ENCODE measurements around the gene SURF6. TPM values are rescaled to one million over a fixed set of nuclear protein-coding genes. Genes with fewer than 3 reads are reported as not detected.

SURF6 gene
- total and polyA plus RNA-seq, 2 experiments from 2014 or later, result 17.6 to 27.6 TPM

DNA sequence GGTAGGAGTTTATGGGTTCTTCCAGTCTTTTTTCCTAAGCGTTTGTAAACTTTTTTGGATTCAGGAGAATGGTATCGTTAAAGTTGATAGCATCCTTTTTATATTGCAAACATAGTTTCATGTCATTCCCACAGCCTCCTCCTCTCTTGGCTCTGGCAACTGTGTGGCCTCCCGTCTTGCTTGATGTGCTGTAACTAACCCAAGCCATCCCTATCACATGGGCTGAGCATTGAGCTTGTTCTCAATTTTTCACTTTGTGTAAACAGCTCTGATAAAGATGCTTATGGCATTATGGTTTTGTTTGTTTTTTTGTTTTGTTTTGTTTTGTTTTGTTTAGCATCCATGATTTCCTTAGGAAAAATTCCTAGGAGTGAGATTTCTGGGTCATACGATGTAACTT lies 44.7 kb upstream of the SURF6 start (continued):
- TF ChIP-seq, protein P1, sequence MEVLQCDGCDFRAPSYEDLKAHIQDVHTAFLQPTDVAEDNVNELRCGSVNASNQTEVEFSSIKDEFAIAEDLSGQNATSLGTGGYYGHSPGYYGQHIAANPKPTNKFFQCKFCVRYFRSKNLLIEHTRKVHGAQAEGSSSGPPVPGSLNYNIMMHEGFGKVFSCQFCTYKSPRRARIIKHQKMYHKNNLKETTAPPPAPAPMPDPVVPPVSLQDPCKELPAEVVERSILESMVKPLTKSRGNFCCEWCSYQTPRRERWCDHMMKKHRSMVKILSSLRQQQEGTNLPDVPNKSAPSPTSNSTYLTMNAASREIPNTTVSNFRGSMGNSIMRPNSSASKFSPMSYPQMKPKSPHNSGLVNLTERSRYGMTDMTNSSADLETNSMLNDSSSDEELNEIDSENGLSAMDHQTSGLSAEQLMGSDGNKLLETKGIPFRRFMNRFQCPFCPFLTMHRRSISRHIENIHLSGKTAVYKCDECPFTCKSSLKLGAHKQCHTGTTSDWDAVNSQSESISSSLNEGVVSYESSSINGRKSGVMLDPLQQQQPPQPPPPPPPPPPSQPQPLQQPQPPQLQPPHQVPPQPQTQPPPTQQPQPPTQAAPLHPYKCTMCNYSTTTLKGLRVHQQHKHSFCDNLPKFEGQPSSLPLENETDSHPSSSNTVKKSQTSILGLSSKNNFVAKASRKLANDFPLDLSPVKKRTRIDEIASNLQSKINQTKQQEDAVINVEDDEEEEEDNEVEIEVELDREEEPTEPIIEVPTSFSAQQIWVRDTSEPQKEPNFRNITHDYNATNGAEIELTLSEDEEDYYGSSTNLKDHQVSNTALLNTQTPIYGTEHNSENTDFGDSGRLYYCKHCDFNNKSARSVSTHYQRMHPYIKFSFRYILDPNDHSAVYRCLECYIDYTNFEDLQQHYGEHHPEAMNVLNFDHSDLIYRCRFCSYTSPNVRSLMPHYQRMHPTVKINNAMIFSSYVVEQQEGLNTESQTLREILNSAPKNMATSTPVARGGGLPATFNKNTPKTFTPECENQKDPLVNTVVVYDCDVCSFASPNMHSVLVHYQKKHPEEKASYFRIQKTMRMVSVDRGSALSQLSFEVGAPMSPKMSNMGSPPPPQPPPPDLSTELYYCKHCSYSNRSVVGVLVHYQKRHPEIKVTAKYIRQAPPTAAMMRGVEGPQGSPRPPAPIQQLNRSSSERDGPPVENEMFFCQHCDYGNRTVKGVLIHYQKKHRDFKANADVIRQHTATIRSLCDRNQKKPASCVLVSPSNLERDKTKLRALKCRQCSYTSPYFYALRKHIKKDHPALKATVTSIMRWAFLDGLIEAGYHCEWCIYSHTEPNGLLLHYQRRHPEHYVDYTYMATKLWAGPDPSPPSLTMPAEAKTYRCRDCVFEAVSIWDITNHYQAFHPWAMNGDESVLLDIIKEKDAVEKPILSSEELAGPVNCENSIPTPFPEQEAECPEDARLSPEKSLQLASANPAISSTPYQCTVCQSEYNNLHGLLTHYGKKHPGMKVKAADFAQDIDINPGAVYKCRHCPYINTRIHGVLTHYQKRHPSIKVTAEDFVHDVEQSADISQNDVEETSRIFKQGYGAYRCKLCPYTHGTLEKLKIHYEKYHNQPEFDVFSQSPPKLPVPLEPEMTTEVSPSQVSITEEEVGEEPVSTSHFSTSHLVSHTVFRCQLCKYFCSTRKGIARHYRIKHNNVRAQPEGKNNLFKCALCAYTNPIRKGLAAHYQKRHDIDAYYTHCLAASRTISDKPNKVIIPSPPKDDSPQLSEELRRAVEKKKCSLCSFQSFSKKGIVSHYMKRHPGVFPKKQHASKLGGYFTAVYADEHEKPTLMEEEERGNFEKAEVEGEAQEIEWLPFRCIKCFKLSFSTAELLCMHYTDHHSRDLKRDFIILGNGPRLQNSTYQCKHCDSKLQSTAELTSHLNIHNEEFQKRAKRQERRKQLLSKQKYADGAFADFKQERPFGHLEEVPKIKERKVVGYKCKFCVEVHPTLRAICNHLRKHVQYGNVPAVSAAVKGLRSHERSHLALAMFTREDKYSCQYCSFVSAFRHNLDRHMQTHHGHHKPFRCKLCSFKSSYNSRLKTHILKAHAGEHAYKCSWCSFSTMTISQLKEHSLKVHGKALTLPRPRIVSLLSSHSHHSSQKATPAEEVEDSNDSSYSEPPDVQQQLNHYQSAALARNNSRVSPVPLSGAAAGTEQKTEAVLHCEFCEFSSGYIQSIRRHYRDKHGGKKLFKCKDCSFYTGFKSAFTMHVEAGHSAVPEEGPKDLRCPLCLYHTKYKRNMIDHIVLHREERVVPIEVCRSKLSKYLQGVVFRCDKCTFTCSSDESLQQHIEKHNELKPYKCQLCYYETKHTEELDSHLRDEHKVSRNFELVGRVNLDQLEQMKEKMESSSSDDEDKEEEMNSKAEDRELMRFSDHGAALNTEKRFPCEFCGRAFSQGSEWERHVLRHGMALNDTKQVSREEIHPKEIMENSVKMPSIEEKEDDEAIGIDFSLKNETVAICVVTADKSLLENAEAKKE (CRISPR knock-in tag; IDR thresholded peaks at IDR 0.05), result no peak
- TF ChIP-seq JUNB (IDR thresholded peaks at IDR 0.05; ENCODE audit: unreplicated experiment), result no peak
- TF ChIP-seq ZNF114 (CRISPR knock-in tag; IDR thresholded peaks at IDR 0.05), result no peak
- no peak for TF ChIP-seq POLR2AphosphoS5 (IDR thresholded peaks at IDR 0.05; ENCODE audit: low read depth)
- no peak for TF ChIP-seq EZH2 (IDR thresholded peaks at IDR 0.05; ENCODE audit: low read depth, unreplicated experiment)

DNA sequence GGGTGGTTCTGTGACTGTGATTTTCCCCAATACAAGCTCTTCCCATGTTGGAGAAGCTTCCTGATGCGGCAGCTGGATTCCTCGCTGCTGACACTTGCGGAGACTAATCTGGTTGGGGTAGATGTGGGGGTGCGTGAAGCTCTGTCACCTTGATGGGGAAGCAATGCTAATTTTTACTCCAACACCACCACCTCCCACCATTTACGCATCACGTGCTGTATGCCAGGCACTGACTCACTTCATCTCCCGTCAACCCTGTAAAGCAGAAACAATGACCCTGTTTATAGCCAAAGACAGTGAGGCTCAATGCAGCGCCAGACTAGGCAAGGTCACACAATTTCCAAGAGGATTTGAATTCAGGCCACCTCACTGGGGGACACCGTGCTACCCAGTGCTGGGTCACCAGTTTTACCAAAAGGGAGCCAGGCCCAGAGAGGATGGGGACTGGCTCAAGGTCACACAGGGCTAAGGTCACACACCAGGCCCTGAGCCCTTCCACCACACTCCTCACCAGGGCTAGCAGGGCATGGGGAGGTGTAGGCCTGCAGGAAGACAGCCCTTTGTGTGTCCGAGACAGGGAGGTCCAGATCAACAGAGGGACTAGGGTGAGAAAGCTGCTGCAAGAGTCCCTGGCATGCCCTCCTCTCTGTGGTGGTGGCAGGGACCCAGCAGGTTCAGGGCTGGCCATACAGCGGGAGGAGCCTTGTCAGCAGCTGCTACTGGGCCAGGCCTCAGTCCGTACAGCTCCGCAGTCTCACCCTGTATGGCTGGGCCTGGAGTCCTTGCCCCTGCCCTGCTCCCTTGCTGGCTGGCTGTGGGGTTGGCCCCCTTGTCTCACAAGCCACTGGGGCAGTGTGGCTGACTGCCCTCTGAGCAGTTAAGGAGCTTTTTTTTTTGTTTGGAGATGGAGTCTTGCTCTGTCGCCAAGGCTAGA lies 43.4 kb upstream of the SURF6 start:
- H3K4me2 ChIP-seq, result no peak overlapping the region
- peaks cover 9% of the 10 kb centered on the region; the same call in 1 of the 2 replicates for H3K4me1 ChIP-seq (ENCODE audit: insufficient read depth)
- no peak overlapping the region for H3K27ac ChIP-seq (ENCODE audit: low read depth)
- Mint-ChIP-seq H3K4me3 (no peak overlapping the region), H3K36me3 (ENCODE audit: low read depth) (peaks cover 7% of the 10 kb centered on the region; the same call in 1 of the 3 replicates), H3K9me3 (peaks cover 14% of the 10 kb centered on the region; the same call in 2 of the 3 replicates), H3K27me3 (ENCODE audit: insufficient read depth, low read depth, poor library complexity) (peaks cover 27% of the 10 kb centered on the region), H3K4me1 (peaks cover 7% of the 10 kb centered on the region; the same call in 2 of the 3 replicates), H3K27ac (no peak overlapping the region)
- peaks cover 7% of the 10 kb centered on the region; the same call in 1 of the 2 replicates for H4K20me1 ChIP-seq (replicated peaks; ENCODE audit: insufficient read depth)
- DNase-seq (ENCODE audit: low spot score) (no peak), ATAC-seq (no peak)
- H2AFZ ChIP-seq, result no peak overlapping the region
- H3K4me3 ChIP-seq, result no peak overlapping the region
- peaks cover 11% of the 10 kb centered on the region for H3K79me2 ChIP-seq (replicated peaks; ENCODE audit: insufficient read depth)
- no peaks in the 10 kb centered on the region for H3F3A ChIP-seq (replicated peaks; ENCODE audit: low read depth)
- H3K9me2 ChIP-seq (ENCODE audit: insufficient read depth), result peaks cover 11% of the 10 kb centered on the region; the same call in 1 of the 2 replicates
- H3K36me3 ChIP-seq (ENCODE audit: insufficient read depth), result no peaks in the 10 kb centered on the region
- peaks cover 13% of the 10 kb centered on the region for H3K27me3 ChIP-seq (ENCODE audit: insufficient read depth)
- TF ChIP-seq EZH2phosphoT487 (IDR thresholded peaks at IDR 0.05; ENCODE audit: unreplicated experiment) (no peak), JUNB (IDR thresholded peaks at IDR 0.05; ENCODE audit: unreplicated experiment) (no peak), STAT1 (IDR thresholded peaks at IDR 0.05; ENCODE audit: unreplicated experiment) (no peak), EZH2 (IDR thresholded peaks at IDR 0.05; ENCODE audit: low read depth, unreplicated experiment) (no peak), ZNF114 (CRISPR knock-in tag; IDR thresholded peaks at IDR 0.05) (no peak)
- TF ChIP-seq, protein P1 (CRISPR knock-in tag; IDR thresholded peaks at IDR 0.05), result no peak
